ENCODE data around the gene JAML. TPM values are rescaled to one million over a fixed set of nuclear protein-coding genes. Genes with fewer than 3 reads are reported as not detected.

Gene JAML
- total and polyA plus RNA-seq, 8 donors, result 3.7 to 47.2 (median 7.1) TPM

- Histone ChIP-seq H3K4me3 (no peak overlapping the region), H3K36me3 (peaks cover 0 to 25% of the 10 kb centered on the region in 2 donors), H3K27ac (no peak overlapping the region), H3K4me1 (peaks cover 0 to 58% of the 10 kb centered on the region in 2 donors), H3K9me3 (no peaks in the 10 kb centered on the region), H3K27me3 (no peaks in the 10 kb centered on the region)
- TF ChIP-seq CTCF (IDR thresholded peaks at IDR 0.05), result no peak
- no peak for DNase-seq
- intact Hi-C loops (cut with DNase I), result no loop called here
- no peak for ATAC-seq
Measured at GRCh38 chr11:118234833-118235232, 10.0 kb upstream of the JAML start.

- Histone ChIP-seq H3K9me3 (no peaks in the 10 kb centered on the region), H3K4me1 (peaks cover 5 to 58% of the 10 kb centered on the region in 2 donors), H3K4me3 (no peak overlapping the region), H3K27me3 (no peaks in the 10 kb centered on the region), H3K27ac (no peak overlapping the region), H3K36me3 (peaks cover 0 to 25% of the 10 kb centered on the region in 2 donors)
- no peak for TF ChIP-seq CTCF (IDR thresholded peaks at IDR 0.05)
- intact Hi-C loops (cut with DNase I), result no loop called here
- no peak for ATAC-seq
- no peak for DNase-seq
Measured at GRCh38 chr11:118233850-118234249, 9.0 kb upstream of the JAML start.

DNA sequence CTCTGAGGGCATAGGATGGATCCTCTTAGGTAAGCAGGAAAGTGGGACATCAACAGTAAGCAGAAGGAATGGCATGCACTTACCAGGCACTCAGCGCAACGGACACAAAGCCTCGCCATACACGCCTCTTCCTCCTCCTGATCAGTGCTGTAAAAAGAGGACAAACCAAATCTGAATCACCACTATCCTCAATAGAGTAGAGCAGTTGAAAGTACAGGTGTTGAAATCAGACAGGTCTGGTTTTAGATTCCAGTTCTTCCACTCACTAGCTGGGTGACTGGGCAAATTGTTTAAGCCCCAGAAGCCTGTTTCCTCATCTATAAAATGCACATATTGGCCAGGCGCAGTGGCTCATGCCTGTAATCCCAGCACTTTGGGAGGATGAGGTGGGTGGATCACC, 8.6 kb upstream of the JAML start:
- ATAC-seq (no peak), DNase-seq (no peak)
- Histone ChIP-seq H3K4me1 (peaks cover 5 to 58% of the 10 kb centered on the region in 2 donors), H3K27ac (peak overlapping the region in 1 of 2 donors; percentile 21), H3K27me3 (no peaks in the 10 kb centered on the region), H3K36me3 (peaks cover 0 to 25% of the 10 kb centered on the region in 2 donors), H3K9me3 (no peaks in the 10 kb centered on the region), H3K4me3 (no peak overlapping the region)
- intact Hi-C loops (cut with DNase I), result no loop called here
- no peak for TF ChIP-seq CTCF (IDR thresholded peaks at IDR 0.05)

DNA sequence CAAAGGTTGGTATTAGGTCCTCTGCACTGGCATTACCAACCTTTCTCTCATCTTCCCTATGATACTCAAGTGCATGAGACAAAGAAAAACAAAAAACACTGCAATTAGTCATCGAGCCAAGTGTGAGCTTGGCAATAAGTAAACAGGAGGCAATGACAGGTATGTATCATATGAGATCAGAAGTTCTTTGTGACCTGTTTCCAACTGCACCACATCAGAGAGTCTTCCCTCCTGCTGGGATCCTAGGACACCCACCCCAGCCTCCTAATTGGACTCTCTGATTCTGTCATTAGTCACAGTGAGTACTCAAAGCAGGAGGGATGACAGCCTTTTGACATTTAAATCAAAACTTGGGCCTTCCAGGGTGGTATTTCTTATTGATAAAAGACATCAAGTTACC, 7.8 kb upstream of the JAML start:
- peaks cover 5 to 58% of the 10 kb centered on the region in 2 donors for H3K4me1 ChIP-seq
- DNase-seq (no peak), ATAC-seq (no peak)
- no peaks in the 10 kb centered on the region for H3K9me3 ChIP-seq
- no peak overlapping the region for H3K4me3 ChIP-seq
- H3K36me3 ChIP-seq, result peaks cover 0 to 25% of the 10 kb centered on the region in 2 donors
- TF ChIP-seq CTCF (IDR thresholded peaks at IDR 0.05), result no peak
- no peaks in the 10 kb centered on the region for H3K27me3 ChIP-seq
- intact Hi-C loops (cut with DNase I), result no loop called here
- no peak overlapping the region for H3K27ac ChIP-seq

GRCh38 chr11:118231461-118231860, 6.7 kb upstream of the JAML start:
- DNase-seq (no peak), ATAC-seq (no peak)
- H3K36me3 ChIP-seq, result peaks cover 0 to 25% of the 10 kb centered on the region in 2 donors
- intact Hi-C loops (cut with DNase I), result no loop called here
- no peak for TF ChIP-seq CTCF (IDR thresholded peaks at IDR 0.05)
- H3K27me3 ChIP-seq, result no peaks in the 10 kb centered on the region
- no peaks in the 10 kb centered on the region for H3K9me3 ChIP-seq
- H3K4me3 ChIP-seq, result no peak overlapping the region
- no peak overlapping the region for H3K27ac ChIP-seq
- peaks cover 5 to 59% of the 10 kb centered on the region in 2 donors for H3K4me1 ChIP-seq

Measured in left lung (tissue), 10 donors.